GM21447 (cell line): Measurements from ENCODE around the gene C1QTNF5.

Experiments used
- ATAC-seq: cut with Tn5 transposase; IDR thresholded peaks from one replicate; pipeline ENCODE4 v1.9.1; 2021; ENCODE audit not compliant: unreplicated experiment

Gene C1QTNF5

GRCh38 chr11:119338318-119338890 lies 2.3 kb downstream of the C1QTNF5 start:
- no peak for ATAC-seq

- no peak for ATAC-seq
Measured at GRCh38 chr11:119337581-119338317, 2.9 kb downstream of the C1QTNF5 start.

GRCh38 chr11:119336744-119337469 lies 3.8 kb downstream of the C1QTNF5 start:
- no peak for ATAC-seq

- no peak for ATAC-seq
Measured at GRCh38 chr11:119335655-119336543, 4.8 kb downstream of the C1QTNF5 start.

- ATAC-seq = no peak
Measured at GRCh38 chr11:119335091-119335654, 5.5 kb downstream of the C1QTNF5 start.

GRCh38 chr11:119334174-119334930 lies 6.3 kb downstream of the C1QTNF5 start, which contains the start of gene RNF26:
RNF26 (plus strand) TSS chr11:119334527; CDS start chr11:119335123, 596 bp downstream.
- ATAC-seq = peak; percentile 96

GRCh38 chr11:119332111-119332765 lies 8.4 kb downstream of the C1QTNF5 start:
- no peak for ATAC-seq

GRCh38 chr11:119330237-119330636 lies 10.4 kb downstream of the C1QTNF5 start:
- no peak for ATAC-seq

- ATAC-seq = no peak
Measured at GRCh38 chr11:119329320-119329719, 11.4 kb downstream of the C1QTNF5 start.

- no peak for ATAC-seq
Measured at GRCh38 chr11:119324189-119324588, 16.5 kb downstream of the C1QTNF5 start.

- ATAC-seq = no peak
Measured at GRCh38 chr11:119323532-119324033, 17.1 kb downstream of the C1QTNF5 start.

GRCh38 chr11:119322921-119323531 lies 17.7 kb downstream of the C1QTNF5 start:
- no peak for ATAC-seq

- ATAC-seq = no peak
Measured at GRCh38 chr11:119322360-119322739, 18.3 kb downstream of the C1QTNF5 start.

- peak; percentile 49 for ATAC-seq
Measured at GRCh38 chr11:119320776-119321524, 19.7 kb downstream of the C1QTNF5 start.

GRCh38 chr11:119320240-119320775 lies 20.4 kb downstream of the C1QTNF5 start:
- ATAC-seq = no peak

- no peak for ATAC-seq
Measured at GRCh38 chr11:119319700-119320239, 20.9 kb downstream of the C1QTNF5 start.

- ATAC-seq = no peak
Measured at GRCh38 chr11:119319136-119319699, 21.5 kb downstream of the C1QTNF5 start.
